GM19099 (cell line): ENCODE measurements around the gene SLC6A20.

Experiments used
- POLR2A ChIP-seq: IDR thresholded peaks from 3 replicates; pipeline ENCODE4 v1.6.1; 2011; ENCODE audit warnings: low read depth; ENCODE audit not compliant: insufficient read length; ENCODE audit errors: extremely low read depth

Gene SLC6A20

GRCh38 chr3:45758871-45759270 is 37.5 kb downstream of the SLC6A20 start:
- TF ChIP-seq POLR2A: no peak

GRCh38 chr3:45756055-45756454 is 40.3 kb downstream of the SLC6A20 start:
- no peak for TF ChIP-seq POLR2A

GRCh38 chr3:45754461-45754860 is 41.9 kb downstream of the SLC6A20 start:
- no peak for TF ChIP-seq POLR2A

GRCh38 chr3:45753095-45753494 is 43.2 kb downstream of the SLC6A20 start:
- TF ChIP-seq POLR2A: no peak

- TF ChIP-seq POLR2A: no peak
Observed at GRCh38 chr3:45751537-45752242, 44.6 kb downstream of the SLC6A20 start.

- no peak for TF ChIP-seq POLR2A
Observed at GRCh38 chr3:45749880-45750279, 46.5 kb downstream of the SLC6A20 start.

GRCh38 chr3:45748068-45748467 is 48.3 kb downstream of the SLC6A20 start:
- no peak for TF ChIP-seq POLR2A

GRCh38 chr3:45746777-45747622 is 49.3 kb downstream of the SLC6A20 start:
- TF ChIP-seq POLR2A: no peak

- no peak for TF ChIP-seq POLR2A
Observed at GRCh38 chr3:45746165-45746776, 50.1 kb downstream of the SLC6A20 start.

GRCh38 chr3:45742461-45743089 is 53.8 kb downstream of the SLC6A20 start:
- no peak for TF ChIP-seq POLR2A

GRCh38 chr3:45741742-45742460 is 54.4 kb downstream of the SLC6A20 start:
- TF ChIP-seq POLR2A: no peak

GRCh38 chr3:45741247-45741646 is 55.1 kb downstream of the SLC6A20 start:
- TF ChIP-seq POLR2A: no peak

- no peak for TF ChIP-seq POLR2A
Observed at GRCh38 chr3:45739991-45740390, 56.3 kb downstream of the SLC6A20 start.

GRCh38 chr3:45737234-45737633 is 59.1 kb downstream of the SLC6A20 start:
- no peak for TF ChIP-seq POLR2A

GRCh38 chr3:45736707-45737106 is 59.6 kb downstream of the SLC6A20 start:
- no peak for TF ChIP-seq POLR2A
